ENCODE measurements around the gene SYMPK.
"Not testable (repeated sequence)": the region's sequence is repeated elsewhere in the genome, so short reads cannot be mapped to it uniquely, and the experiment has no call there.

SYMPK gene

DNA sequence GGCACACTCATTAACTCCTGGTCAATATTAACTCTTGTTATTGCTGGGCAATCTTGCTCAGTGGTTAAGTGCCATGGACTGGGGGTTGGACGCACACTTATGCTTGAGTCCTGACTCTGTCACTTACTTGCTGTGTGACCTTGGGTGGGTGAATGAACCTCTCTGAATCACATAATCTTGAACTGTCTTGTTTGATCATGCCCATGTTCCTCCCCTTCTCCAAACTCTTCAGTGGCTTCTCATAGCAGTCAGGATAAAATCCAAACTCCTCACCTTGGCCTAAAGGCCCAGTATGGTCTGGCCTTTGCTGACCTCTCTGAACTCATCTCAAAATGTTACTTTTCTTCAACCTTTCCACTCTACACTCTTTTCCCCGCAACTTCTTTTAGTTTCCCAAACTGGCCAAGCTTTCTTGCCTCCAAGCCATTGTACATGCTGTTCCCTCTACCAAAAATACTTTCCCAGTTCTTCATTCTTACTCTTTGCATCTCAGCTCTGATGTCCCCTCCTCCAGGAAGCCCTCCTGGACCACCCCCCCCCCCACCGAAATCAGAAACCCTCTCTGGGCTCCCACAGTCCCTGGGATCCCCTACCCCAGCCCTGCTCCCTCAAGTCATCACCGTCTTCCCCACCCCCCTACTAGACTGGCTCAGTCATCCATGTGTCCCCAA lies 37.1 kb upstream of the SYMPK start:
- no peaks in the 10 kb centered on the region for H4K20me1 ChIP-seq (ENCODE audit: low read depth, low read length)
- H3K27me3 ChIP-seq (ENCODE audit: low read length), result no peaks in the 10 kb centered on the region
- no peak overlapping the region for H3K4me2 ChIP-seq (ENCODE audit: low read depth, low read length, poor library complexity, severe bottlenecking)
- no peak overlapping the region for H2AFZ ChIP-seq (ENCODE audit: low read depth, low read length, severe bottlenecking)
- H3K9me2 ChIP-seq (replicated peaks; ENCODE audit: insufficient read depth, low read length), result no peaks in the 10 kb centered on the region
- H3K27ac ChIP-seq (ENCODE audit: low read depth, low read length), result no peak overlapping the region
- no peak for TF ChIP-seq EZH2phosphoT487 (conservative IDR thresholded peaks at IDR 0.05; ENCODE audit: low read length)
- TF ChIP-seq, protein P1, sequence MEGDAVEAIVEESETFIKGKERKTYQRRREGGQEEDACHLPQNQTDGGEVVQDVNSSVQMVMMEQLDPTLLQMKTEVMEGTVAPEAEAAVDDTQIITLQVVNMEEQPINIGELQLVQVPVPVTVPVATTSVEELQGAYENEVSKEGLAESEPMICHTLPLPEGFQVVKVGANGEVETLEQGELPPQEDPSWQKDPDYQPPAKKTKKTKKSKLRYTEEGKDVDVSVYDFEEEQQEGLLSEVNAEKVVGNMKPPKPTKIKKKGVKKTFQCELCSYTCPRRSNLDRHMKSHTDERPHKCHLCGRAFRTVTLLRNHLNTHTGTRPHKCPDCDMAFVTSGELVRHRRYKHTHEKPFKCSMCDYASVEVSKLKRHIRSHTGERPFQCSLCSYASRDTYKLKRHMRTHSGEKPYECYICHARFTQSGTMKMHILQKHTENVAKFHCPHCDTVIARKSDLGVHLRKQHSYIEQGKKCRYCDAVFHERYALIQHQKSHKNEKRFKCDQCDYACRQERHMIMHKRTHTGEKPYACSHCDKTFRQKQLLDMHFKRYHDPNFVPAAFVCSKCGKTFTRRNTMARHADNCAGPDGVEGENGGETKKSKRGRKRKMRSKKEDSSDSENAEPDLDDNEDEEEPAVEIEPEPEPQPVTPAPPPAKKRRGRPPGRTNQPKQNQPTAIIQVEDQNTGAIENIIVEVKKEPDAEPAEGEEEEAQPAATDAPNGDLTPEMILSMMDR (IDR thresholded peaks at IDR 0.05; ENCODE audit: insufficient read depth, low read length, poor library complexity, severe bottlenecking), result no peak
- H3K9me3 ChIP-seq (ENCODE audit: insufficient read depth, low read length), result no peaks in the 10 kb centered on the region
- no peak overlapping the region for H3K9ac ChIP-seq (ENCODE audit: low read length)
- peaks cover 17% of the 10 kb centered on the region; the same call in 1 of the 2 replicates for H3K79me2 ChIP-seq (ENCODE audit: insufficient read depth, low read length)
- H3K4me3 ChIP-seq (ENCODE audit: insufficient read depth, low read length, poor library complexity, severe bottlenecking), result no peak overlapping the region
- H3K36me3 ChIP-seq (ENCODE audit: low read length), result no peaks in the 10 kb centered on the region
- no peaks in the 10 kb centered on the region for H3F3A ChIP-seq (ENCODE audit: insufficient read depth)

DNA sequence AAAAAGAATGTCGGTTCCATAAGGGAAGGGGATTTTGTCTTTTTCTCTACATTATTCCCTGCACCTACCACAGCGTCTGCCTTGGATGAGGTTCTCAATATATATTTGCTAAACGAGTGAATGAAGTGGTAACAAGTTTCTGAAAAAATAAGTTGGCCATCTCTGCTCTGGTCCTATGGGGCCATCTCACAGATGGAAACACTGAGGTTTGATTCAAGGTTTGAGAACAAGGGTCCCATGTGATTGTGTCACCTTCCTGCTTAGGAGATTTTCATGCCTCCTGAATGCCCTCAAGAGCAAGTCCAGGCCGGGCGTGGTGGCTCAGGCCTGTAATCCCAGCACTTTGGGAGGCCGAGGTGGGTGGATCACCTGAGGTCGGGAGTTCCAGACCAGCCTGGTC lies 36.3 kb upstream of the SYMPK start:
- no peaks in the 10 kb centered on the region for H3K27me3 ChIP-seq (ENCODE audit: low read length)
- no peak overlapping the region for H3K4me2 ChIP-seq (ENCODE audit: low read depth, low read length, poor library complexity, severe bottlenecking)
- peaks cover 17% of the 10 kb centered on the region; the same call in 1 of the 2 replicates for H3K79me2 ChIP-seq (ENCODE audit: insufficient read depth, low read length)
- no peak overlapping the region for H3K4me3 ChIP-seq (ENCODE audit: insufficient read depth, low read length, poor library complexity, severe bottlenecking)
- H3K9me2 ChIP-seq (replicated peaks; ENCODE audit: insufficient read depth, low read length), result no peaks in the 10 kb centered on the region
- H3K9ac ChIP-seq (ENCODE audit: low read length), result no peak overlapping the region
- H3F3A ChIP-seq (ENCODE audit: insufficient read depth), result no peaks in the 10 kb centered on the region
- no peaks in the 10 kb centered on the region for H4K20me1 ChIP-seq (ENCODE audit: low read depth, low read length)
- no peaks in the 10 kb centered on the region for H3K9me3 ChIP-seq (ENCODE audit: insufficient read depth, low read length)
- H2AFZ ChIP-seq (ENCODE audit: low read depth, low read length, severe bottlenecking), result no peak overlapping the region
- no peak overlapping the region for H3K27ac ChIP-seq (ENCODE audit: low read depth, low read length)
- TF ChIP-seq, protein P1 (IDR thresholded peaks at IDR 0.05; ENCODE audit: insufficient read depth, low read length, poor library complexity, severe bottlenecking), result no peak
- no peak for TF ChIP-seq EZH2phosphoT487 (conservative IDR thresholded peaks at IDR 0.05; ENCODE audit: low read length)
- no peaks in the 10 kb centered on the region for H3K36me3 ChIP-seq (ENCODE audit: low read length)

DNA sequence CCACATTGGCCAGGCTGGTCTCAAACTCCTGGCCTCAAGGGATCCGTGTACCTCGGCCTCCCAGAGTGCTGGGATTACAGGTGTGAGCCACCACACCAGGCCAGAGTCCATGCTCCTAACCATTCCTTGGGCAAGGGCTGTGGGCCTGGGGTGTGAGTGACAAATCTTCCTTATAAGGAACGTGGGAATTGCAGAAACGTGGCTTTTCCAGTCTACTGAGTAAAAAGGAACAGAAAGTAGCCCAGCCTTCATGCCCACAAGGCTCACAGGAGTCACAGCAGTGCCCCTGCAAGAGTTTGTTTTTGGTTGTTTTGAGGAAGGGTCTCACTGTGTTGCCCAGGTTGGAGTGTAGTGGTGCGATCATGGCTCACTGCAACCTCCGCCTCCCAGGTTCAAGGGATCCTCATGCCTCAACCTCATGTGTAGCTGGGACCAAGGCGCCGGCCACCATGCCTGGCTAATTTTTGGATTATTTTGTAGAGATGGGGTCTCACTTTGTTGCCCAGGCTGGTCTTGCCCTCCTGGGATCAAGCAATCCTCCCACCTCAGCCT lies 34.4 kb upstream of the SYMPK start:
- Histone ChIP-seq H2AFZ (ENCODE audit: low read depth, low read length, severe bottlenecking) (no peak overlapping the region), H3K9ac (ENCODE audit: low read length) (no peak overlapping the region), H3K36me3 (ENCODE audit: low read length) (no peaks in the 10 kb centered on the region), H3K27ac (ENCODE audit: low read depth, low read length) (no peak overlapping the region), H3K79me2 (ENCODE audit: insufficient read depth, low read length) (peaks cover 17% of the 10 kb centered on the region; the same call in 1 of the 2 replicates), H3F3A (ENCODE audit: insufficient read depth) (no peaks in the 10 kb centered on the region), H3K4me2 (ENCODE audit: low read depth, low read length, poor library complexity, severe bottlenecking) (no peak overlapping the region), H3K4me3 (ENCODE audit: insufficient read depth, low read length, poor library complexity, severe bottlenecking) (no peak overlapping the region), H3K9me3 (ENCODE audit: insufficient read depth, low read length) (no peaks in the 10 kb centered on the region), H4K20me1 (ENCODE audit: low read depth, low read length) (no peaks in the 10 kb centered on the region), H3K27me3 (ENCODE audit: low read length) (no peaks in the 10 kb centered on the region), H3K9me2 (replicated peaks; ENCODE audit: insufficient read depth, low read length) (no peaks in the 10 kb centered on the region)
- no peak for TF ChIP-seq EZH2phosphoT487 (conservative IDR thresholded peaks at IDR 0.05; ENCODE audit: low read length)
- TF ChIP-seq, protein P1 (IDR thresholded peaks at IDR 0.05; ENCODE audit: insufficient read depth, low read length, poor library complexity, severe bottlenecking), result no peak

DNA sequence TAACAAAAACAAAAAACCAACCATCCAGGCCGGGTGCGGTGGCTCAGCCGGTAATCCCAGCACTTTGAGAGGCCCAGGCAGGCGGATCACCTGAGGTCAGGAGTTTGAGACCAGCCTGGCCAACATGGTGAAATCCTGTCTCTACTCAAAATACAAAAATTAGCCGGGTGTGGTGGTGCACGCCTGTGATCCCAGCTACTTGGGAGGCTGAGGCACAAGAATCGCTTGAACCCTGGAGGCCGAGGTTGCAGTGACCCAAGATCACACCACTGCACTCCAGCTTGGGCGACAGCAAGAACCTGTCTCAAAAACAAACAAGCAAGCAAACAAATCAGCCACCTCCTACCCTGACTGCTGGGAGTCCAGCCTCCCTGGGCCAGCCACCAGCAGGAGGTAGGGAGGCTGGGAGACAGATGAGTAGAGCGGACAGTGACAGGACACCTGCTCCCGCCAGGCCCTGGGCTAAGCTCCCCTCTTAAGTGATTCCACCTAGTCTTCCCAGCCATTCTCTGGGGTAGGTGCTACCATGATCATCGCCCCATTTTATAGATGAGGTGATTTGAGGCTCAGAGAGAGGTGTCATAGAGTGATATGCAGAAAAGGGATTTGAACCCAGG lies 33.1 kb upstream of the SYMPK start:
- not testable (repeated sequence) for H3K9me3 ChIP-seq (ENCODE audit: insufficient read depth, low read length); H3K27me3 ChIP-seq (ENCODE audit: low read length); H3K9ac ChIP-seq (ENCODE audit: low read length); H3F3A ChIP-seq (ENCODE audit: insufficient read depth); H3K4me2 ChIP-seq (ENCODE audit: low read depth, low read length, poor library complexity, severe bottlenecking); H3K27ac ChIP-seq (ENCODE audit: low read depth, low read length); H3K9me2 ChIP-seq (replicated peaks; ENCODE audit: insufficient read depth, low read length); H3K36me3 ChIP-seq (ENCODE audit: low read length); H3K79me2 ChIP-seq (ENCODE audit: insufficient read depth, low read length); H2AFZ ChIP-seq (ENCODE audit: low read depth, low read length, severe bottlenecking); H3K4me3 ChIP-seq (ENCODE audit: insufficient read depth, low read length, poor library complexity, severe bottlenecking); H4K20me1 ChIP-seq (ENCODE audit: low read depth, low read length)
